GM19238 (cell line): ENCODE results near the gene RLN3.

ENCODE experiments used
- DNase-seq: peaks from one replicate; pipeline ENCODE4 v3.0.0; 2011; ENCODE audit warnings: low spot score; ENCODE audit not compliant: insufficient read length

Gene RLN3, protein sequence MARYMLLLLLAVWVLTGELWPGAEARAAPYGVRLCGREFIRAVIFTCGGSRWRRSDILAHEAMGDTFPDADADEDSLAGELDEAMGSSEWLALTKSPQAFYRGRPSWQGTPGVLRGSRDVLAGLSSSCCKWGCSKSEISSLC

DNA sequence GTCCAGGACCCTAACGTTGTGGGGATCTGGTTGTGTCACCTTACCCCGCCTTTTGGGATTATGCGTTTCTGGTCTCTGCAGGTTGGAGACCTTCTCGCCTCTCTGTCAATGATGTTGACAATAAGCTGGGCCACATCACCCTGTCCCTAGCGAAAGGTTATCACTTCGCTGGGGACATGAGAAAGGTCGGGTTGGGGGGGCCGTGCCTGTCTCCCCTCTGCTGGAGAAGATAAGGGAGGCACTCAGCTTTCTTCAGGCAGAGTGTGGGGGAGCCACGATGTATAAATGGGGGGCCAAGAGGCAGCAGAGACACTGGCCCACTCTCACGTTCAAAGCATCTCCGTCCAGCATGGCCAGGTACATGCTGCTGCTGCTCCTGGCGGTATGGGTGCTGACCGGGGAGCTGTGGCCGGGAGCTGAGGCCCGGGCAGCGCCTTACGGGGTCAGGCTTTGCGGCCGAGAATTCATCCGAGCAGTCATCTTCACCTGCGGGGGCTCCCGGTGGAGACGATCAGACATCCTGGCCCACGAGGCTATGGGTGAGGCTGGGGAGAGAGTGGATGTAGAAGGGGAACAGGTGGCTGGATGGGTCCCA, at the start of gene RLN3:
Gene RLN3 (plus strand): TSS at position 293 of the 595 bp plus-strand sequence. CDS start 57 bp downstream, at position 350.
- DNase-seq = no peak

DNA sequence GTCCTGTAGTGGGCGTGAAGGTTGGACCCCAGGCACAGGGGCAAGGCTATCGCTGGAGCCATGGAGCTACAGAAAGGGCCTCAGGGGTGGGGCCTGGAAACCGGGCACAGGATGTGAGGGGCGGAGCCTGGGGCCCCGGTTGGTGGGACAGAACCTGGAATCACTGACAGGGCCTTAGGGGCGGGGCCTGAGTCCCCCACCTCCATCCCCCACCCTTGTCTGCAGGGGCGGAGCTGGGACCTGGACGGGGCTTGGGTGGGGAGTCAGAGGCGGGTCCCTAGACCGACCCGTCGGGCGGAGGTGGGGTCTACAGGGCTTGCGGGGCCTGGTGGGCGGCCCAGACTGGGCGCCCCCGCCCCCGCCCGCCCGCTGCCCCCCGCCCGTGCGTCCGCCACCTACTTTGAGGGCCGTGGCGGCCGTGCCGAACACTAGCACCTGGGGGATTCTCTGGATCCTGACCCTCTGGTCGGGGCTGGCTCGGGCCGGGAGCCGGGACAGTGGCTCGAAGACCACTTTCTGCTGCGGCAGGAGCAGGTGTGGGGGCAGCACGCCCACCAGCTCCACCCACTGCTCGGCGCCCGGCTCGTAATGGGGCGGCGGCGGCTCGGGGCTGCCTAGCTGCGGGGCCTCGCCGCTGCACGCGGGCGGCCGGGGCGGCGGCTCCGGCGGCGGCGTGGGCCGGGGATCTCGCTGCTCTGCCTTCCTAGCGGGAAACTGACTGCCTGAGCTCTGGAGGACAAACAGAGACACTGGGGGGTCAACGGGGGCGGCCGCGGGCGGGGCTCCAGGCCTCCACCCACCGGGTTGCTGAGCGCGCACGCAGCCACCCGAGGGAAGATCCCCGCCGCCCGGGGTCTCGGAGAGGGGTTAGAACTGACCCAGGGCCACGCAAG, 49.4 kb upstream of the RLN3 start:
- no peak for DNase-seq

DNA sequence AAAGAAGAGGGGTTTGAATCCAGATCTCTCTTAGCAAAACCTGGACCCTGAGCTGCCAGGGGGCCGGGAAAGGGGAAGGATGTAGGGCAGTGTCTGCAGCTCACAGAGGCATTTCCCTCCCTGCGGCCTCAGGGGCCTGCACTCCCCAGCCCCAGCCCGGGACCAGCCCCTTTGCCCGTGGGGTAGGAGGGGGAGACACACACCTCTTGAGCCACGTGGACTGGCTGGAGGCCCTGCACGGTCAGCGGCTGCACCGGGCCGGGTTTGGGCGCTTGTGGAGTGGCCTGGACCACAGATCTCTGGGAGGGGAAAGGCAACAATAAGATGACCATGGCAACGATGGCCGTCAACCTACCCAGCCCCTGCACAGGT, 48.7 kb upstream of the RLN3 start:
- no peak for DNase-seq

DNA sequence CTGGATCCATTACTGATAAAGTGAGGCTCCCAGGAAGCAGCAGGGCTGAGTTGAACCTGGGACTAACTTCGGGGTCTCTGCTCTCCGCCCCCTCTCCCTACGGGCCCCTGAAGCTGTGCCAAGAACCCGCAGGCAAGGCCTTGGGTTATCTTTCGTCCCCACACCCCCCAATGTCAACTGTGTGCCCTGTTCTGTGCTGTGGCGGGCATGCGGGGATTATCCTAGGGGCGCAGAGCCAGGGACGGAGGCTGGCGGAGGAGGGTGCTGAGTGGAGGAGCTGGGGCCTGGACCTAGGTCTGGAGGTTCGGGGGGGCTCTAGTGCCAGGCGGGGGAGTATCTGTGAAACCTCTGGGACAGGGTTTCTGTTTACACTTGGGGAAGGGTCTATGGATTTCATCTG, 48.3 kb upstream of the RLN3 start:
- DNase-seq = no peak

DNA sequence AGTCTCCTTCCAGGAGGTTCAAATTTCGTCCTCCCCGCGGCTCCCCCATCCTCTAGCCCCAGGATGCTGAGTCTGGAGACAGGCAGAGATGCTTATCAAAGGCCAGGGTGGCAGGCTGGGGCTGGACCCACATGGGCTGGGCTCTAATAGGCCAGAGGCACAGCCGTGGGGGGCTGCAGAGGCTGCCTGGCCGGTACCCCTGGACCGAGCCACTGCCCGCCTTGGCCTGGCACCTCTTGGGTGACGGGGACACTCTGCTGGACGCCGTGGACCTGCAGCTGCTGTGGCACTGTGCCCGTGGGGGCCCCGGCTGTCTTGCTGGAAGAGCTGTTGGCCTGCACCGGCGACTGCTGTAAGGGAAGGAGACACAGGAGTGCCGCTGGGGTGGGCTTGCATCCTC, 47.6 kb upstream of the RLN3 start:
- no peak for DNase-seq

DNA sequence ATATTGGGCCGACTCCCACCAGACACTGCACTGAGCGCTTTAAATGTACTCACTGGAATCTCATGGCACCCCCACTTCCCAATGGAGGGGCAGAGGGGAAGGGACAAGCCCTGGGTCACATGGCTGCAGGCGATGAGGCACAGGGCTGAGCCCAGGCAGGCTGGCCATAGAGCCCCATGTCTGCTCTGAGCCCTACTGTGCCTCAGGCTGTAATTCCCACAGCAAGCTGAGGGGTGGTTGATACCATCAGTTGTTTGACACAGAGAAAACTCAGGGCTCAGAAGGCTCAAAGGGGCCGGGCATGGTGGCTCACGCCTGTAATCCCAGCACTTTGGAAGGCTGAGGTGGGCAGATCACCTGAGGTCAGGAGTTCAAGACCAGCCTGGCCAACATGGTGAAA, 46.9 kb upstream of the RLN3 start:
- DNase-seq = no peak

DNA sequence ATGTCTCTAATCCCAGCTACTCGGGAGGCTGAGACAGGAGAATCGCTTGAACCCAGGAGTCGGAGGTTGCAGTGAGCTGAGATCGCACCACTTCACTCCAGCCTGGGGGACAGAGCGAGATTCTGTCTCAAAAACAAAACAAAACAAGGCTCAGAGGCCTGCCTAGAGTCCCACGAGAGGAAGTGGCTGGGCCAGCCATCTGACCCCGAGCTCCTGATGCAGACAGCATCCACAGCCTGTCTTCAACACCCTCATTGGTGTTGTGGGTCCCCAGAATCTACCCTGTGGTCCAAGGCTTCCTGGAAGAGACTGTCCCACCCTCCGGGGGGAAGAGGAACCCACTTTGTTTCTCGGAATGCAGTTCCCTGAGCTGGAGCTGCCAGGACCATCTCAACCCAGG, 46.5 kb upstream of the RLN3 start:
- no peak for DNase-seq

DNA sequence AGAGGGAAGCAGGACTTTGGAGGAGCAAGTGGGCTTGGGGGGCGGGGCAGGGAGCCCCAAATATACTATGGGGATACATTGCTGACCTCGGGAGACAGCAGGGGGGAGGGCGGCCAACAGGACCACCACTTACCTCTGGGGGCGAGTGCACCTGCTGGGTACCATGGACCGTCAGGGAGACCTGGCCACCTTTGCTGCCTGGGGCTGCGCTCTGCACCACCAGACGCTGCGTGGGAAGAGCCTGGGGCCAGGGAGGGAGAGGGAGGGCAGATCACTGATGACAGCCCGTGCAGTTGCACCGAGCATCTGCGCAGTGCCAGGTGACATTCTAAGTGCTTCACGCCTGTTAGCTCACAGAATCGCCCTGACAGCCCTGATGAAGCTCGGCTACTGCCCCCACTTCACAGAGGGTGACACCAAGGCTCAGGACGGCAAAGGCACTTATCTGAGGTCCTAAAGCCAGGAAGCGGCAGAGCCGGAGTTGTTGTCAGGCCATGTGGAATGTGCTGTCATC, 45.9 kb upstream of the RLN3 start:
- DNase-seq = no peak

DNA sequence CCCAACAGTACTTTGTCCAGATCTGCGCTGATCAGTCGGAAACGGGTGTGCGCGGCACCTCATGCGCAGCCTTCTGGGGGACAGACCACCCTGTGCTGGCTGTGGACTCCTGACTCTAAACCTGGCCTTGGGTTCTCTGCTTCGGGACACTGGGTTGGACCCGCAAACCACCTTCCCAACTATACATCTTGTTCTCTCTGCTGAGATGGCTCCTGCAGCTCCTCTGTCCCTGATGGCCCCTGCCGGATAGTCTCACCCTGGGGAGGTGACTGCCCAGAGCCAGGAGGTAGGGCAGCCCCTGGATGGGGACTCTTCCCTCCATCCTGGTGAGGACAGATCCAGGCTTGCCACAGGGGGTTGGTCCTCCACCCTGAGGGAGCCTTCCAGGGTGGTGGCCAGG, 45.2 kb upstream of the RLN3 start:
- DNase-seq = no peak

DNA sequence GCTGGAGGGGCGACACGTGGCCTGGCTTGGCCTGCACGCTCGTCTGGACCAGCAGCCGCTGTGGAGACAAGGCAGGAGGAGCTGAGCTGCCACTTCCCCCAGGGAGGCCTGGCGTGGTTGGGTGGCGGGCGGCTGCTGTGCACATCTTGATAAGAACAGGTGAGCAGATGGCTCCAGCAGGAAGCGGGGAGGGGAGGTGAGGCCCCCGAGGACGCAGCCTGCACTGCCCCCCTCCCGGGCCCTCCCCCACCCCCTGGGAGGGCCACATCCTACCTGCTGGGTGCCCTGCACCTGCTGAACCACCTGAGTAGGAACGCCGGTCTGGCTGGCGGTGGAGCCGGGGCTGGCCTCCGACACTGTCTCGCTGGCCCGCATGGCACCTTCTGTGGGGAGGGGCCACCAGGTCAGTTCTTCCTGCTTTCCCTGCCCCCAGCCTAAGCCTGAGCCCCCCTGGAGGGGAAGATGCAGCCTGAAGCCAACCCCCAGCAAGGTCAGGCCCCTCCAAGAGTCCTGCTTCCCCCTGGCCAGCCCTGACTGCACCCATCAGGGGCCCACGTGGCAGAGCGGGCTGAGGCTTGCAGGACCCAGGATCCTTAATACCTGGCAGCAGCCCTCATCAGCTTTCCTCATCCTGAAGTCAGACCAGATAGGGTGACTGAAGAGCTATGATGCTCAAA, 44.6 kb upstream of the RLN3 start:
- DNase-seq = no peak

DNA sequence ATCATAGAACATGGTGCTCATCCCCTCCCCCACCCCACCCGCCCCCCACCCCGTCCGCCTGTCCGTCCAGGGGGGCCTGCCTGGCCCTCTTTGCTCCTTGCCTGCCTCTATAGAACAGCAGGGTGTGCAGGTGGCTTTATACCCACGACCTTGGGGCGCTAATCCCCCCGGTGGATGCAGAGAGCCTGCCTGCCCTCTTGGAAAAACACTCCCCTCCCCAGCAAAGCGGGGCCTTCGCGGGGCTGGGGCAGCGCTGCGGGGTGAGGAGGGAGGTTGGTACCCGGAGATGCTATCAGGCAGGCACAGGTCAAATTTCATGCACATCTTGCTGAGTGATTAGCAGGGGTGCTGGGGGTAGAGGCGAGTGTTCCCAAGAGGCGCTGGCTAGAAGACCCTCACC, 43.8 kb upstream of the RLN3 start:
- no peak for DNase-seq

DNA sequence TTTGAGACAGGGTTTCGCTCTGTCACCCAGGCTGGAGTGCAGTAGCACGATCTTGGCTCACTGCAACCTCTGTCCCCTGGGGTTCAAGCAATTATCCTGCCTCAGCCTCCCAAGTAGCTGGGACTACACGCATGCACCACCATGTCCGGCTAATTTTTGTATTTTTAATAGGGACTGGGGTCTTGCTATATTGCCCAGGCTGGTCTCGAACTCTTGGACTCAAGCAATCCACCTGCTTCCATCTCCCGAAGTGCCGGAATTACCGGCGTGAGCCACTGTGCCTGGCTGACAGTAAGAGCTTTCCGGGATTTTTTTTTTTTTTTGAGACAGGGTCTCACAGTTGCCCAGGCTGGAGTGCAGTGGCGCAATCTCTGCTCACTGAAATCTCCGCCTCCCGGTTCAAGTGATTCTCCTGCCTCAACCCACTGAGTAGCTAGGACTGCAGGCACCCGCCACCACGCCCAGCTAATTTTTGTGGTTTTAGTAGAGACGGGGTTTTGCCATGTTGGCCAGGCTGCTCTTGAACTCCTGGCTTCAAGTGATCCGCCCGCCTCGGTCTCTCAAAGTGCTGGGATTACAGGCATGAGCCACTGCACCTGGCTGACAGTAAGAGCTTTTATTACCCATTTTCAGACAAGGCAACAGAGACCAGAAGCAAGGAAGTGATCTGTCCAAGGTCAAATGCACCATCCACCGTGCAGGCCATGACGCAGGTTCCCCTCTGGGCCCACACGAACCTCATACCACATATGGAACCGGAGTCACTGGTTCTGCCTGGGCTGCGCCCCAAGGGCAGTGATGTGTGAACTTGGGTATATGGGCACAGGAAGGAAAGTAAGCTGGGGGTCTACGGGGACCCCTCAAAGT, 42.8 kb upstream of the RLN3 start:
- DNase-seq = no peak

DNA sequence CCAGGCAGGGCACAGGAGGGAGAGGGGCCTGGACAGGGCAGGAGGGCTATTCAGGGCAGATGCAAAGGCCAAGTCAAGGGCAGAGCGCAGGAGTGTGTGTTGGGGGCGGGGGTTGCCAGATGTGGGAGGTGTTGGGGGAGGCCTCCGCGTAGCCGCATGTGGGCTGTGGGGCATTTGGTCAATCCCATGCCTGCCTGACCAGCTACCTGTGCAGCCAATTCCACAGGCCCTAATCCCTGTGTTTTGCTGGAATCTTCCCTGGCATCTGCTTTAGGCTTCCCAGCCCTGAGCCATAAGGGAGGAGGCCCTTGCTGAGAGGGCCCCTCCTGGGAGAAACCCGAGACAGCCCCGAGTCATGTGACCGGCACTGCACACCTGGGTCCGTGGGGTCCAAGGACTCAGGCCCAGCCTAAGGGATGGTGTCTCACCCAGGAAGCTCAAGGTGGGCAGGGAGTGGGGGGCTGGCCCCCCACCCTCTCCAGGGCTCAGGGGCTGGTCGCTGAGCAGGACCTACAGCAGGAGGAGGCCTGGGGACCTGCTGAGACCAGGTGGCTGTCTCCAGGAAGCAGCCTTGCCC, 42.1 kb upstream of the RLN3 start:
- DNase-seq = no peak

DNA sequence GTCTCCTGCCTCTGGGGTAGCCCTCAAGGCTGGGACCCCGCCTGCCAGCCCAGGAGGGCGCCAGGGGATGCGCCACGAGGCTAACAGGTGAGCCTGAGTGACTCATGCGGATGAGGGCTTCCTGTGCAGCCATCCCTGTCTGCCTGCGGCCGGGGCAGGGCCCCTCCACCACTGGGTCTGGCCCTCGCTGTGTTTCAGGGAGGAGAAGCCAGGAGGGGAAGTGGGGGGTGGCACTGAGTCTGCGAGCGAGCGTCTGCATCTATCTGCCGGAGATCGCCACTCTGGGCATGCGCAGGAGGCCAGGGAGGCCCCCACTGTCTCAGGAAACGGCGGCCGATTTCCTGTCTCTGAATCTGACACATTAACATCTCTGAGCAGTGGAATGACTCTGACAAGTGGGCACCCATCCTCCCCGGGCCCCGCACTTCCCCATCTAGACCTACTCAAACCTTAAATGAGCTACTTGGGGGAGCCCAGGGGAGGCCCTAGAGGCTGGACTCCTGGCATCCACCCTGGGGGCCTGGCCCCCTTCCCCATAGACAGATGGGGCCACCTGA, 41.5 kb upstream of the RLN3 start:
- peak; percentile 100 for DNase-seq

DNA sequence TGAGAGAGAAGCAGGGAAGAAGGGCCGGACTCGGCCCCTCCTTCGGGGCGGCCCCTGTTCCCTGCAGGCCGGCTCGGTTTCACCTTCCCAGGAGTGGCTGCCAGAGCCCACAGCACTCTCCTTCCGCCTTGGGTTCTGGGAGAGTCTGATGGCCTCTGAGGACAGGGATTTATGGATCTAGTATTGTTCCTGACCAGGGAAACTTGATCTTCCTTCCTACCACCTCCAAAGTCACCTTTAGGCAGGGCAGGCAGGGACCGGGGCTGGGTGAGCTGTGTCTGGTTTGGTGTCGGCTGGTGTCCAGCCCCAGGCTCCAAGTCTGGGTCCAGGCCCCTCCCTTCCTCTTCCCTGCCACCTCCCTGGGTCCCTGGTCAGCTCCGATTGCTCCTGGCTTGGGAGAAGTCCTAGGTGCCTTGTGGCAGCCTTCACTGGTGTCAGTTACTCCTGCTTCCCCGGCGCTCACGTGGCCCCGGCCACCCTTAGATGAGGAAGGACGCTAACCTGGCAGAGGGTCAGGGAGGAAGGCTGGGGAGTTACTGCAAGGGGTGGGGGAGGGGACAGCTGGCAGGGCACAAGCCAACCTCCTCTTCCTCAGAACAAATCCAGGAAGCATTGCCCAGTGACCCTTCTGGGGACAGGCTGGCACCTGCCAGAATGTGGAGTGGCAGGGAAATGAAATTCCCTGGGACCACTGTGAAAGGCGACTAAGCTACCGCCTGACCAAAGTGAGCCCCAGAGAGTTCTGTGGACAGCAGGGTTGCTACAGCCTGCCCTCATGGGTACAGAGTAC, 40.7 kb upstream of the RLN3 start:
- DNase-seq = no peak

DNA sequence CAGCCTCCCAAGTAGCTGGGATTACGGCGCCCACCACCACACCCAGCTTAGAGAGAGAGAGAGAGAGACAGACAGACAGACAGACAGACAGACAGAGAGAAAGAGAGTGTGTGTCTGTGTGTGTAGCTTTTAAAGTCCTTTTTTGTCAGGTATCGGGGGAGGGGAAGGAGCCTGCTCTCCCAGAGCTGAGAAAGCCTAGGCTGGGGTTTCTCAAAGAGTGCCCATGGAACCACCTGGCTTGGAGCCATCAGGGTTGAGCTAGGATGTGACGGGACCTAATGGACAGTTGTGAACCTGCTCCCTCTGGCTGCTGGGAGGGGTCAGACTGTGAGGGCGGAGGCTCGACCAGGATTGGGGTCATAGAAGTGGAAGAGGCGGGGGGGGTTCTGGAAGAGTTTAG, 38.5 kb upstream of the RLN3 start:
- DNase-seq = no peak

DNA sequence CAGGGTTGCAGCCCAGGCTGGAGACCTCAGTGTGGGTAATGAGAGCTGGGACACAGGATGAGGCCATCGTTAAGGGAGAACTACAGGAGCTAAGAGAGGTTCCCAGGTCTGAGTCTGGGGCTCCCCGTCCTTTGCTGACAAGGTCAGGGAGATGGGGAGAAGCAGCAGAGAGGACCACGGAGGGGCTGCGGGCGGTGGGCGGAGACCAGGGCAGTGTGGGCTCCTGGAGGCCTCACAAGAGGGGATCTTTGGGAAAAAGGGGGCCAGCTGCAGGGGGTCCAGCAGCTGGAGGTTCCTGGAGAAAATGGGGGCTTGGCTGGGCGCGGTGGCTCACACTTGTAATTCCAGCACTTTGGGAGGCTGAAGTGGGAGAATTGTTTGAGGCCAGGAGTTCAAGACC, 37.9 kb upstream of the RLN3 start:
- no peak for DNase-seq

DNA sequence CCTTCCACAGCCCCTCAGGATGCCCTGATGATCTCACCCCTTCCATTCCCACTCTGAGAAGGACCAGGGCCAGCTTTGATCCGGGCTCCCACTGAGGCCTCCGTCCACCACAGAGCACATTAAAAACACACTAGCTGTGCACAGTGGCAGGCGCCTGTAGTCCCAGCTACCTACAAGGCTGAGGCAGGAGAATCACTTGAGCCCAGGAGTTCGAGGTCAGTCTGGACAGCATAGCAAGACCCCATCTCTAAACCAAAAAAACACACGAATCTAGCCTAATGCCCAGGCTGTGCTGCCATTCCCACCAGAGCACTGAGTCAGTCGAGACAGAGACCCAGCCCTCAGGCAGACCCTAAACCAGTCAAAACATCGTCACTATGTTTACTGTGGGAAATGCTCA, 35.9 kb upstream of the RLN3 start:
- no peak for DNase-seq

DNA sequence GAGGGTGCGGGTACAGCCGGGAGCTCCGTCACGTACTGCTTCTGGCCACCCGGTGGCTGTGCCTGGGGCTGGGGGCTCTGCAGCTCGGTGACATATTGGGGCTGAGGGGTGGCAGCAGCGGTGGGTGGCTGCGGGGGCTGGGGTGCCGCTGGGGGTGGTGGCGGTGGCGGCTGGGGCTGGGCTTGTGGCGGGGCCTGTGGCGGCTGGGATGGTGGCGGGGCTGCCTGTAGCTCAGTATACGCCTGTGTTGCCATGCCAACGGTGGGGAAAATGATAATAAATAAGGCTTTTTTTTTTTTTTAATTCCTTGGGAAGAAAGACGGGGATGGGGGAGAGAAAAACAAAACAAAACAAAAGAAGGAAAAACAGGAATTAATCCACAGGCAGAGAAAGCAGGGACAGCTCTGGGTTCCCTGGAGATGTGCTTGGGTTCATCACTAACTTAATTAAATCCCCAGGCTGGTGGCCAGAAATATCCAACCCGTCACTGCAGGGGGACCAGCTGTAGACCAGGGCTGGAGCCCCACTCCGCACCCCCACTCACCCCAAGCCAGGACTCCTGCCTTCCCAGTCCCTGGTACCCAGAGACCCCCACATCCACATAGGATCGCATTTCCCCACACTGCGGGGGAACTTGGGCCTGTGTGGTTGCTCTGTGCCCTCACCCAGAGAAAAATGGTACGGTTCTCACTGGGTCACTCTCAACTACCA, 34.2 kb upstream of the RLN3 start:
- DNase-seq = no peak
